Trophoblast cell (in vitro differentiated cells and primary cell): ENCODE data around the gene GINS2.

Experiments used
- DNase-seq, 2 donors: peaks; one replicate each; pipeline ENCODE4 v3.0.0-alpha.2; 2016
- H2AFZ ChIP-seq: 2 replicates; pipeline ENCODE4 v1.6.1; 2013; ENCODE audit warnings: low read length, moderate library complexity, mild to moderate bottlenecking; ENCODE audit not compliant: insufficient read depth, poor library complexity
- H2AK5ac ChIP-seq: 2 replicates; pipeline ENCODE4 v1.6.1; 2013; ENCODE audit warnings: mild to moderate bottlenecking, low read length
- H2BK120ac ChIP-seq: 2 replicates; pipeline ENCODE4 v1.6.1; 2013; ENCODE audit warnings: low read length, mild to moderate bottlenecking, moderate library complexity; ENCODE audit not compliant: insufficient read depth, poor library complexity
- H2BK12ac ChIP-seq: 2 replicates; pipeline ENCODE4 v1.6.1; 2013; ENCODE audit warnings: mild to moderate bottlenecking, low read length, moderate library complexity
- H2BK5ac ChIP-seq: 2 replicates; pipeline ENCODE4 v1.6.1; 2013; ENCODE audit warnings: low read length, low read depth, moderate library complexity, mild to moderate bottlenecking; ENCODE audit not compliant: poor library complexity
- H3K14ac ChIP-seq: 2 replicates; pipeline ENCODE4 v1.6.1; 2013; ENCODE audit warnings: mild to moderate bottlenecking, low read length
- H3K18ac ChIP-seq: 2 replicates; pipeline ENCODE4 v1.6.1; 2013; ENCODE audit warnings: mild to moderate bottlenecking, low read length
- H3K23ac ChIP-seq: 2 replicates; pipeline ENCODE4 v1.6.1; 2013; ENCODE audit warnings: low read length
- H3K27ac ChIP-seq: 2 replicates; pipeline ENCODE4 v1.5.1; 2013; ENCODE audit warnings: low read depth, mild to moderate bottlenecking, inconsistent platforms, low read length, moderate library complexity
- H3K27me3 ChIP-seq: 2 replicates; pipeline ENCODE4 v1.6.1; 2013; ENCODE audit warnings: inconsistent platforms, mild to moderate bottlenecking, low read length, moderate library complexity; ENCODE audit not compliant: insufficient read depth
- H3K36me3 ChIP-seq, 2 experiments: 1 replicate in 1 of 2; 2 replicates in 1 of 2; pipeline ENCODE4 v1.6.1; 2013; ENCODE audit warnings: low read length in 2 of 2, mild to moderate bottlenecking in 2 of 2, moderate library complexity in 1 of 2; ENCODE audit not compliant: insufficient read depth in 2 of 2, control insufficient read depth in 1 of 2
- H3K4ac ChIP-seq: 2 replicates; pipeline ENCODE4 v1.6.1; 2013; ENCODE audit warnings: low read depth, mild to moderate bottlenecking, low read length, moderate library complexity
- H3K4me1 ChIP-seq, 2 experiments: 1 replicate in 1 of 2; 2 replicates in 1 of 2; pipeline ENCODE4 v1.6.1; 2013; ENCODE audit warnings: low read length in 2 of 2, mild to moderate bottlenecking in 2 of 2, moderate library complexity in 1 of 2; ENCODE audit not compliant: insufficient read depth in 2 of 2, control insufficient read depth in 1 of 2
- H3K4me2 ChIP-seq: 2 replicates; pipeline ENCODE4 v1.6.1; 2013; ENCODE audit warnings: inconsistent platforms, mild to moderate bottlenecking, low read length, moderate library complexity
- H3K4me3 ChIP-seq: 2 replicates; pipeline ENCODE4 v1.5.1; 2013; ENCODE audit warnings: mild to moderate bottlenecking, low read depth, low read length, inconsistent platforms
- H3K79me1 ChIP-seq: one replicate; pipeline ENCODE4 v1.6.1; 2013; ENCODE audit warnings: low read length
- H3K79me2 ChIP-seq: 2 replicates; pipeline ENCODE4 v1.6.1; 2013; ENCODE audit warnings: low read length, mild to moderate bottlenecking; ENCODE audit not compliant: control insufficient read depth, insufficient read depth, poor library complexity
- H3K9ac ChIP-seq: 2 replicates; pipeline ENCODE4 v1.6.1; 2013; ENCODE audit warnings: mild to moderate bottlenecking, low read length
- H3K9me3 ChIP-seq: 2 replicates; pipeline ENCODE4 v1.6.1; 2013; ENCODE audit warnings: low read depth, mild to moderate bottlenecking, control low read depth, inconsistent platforms, low read length; ENCODE audit not compliant: insufficient read depth
- H4K12ac ChIP-seq: 2 replicates; pipeline ENCODE4 v1.6.1; 2013; ENCODE audit warnings: low read depth, mild to moderate bottlenecking, low read length, moderate library complexity
- H4K8ac ChIP-seq: 2 replicates; pipeline ENCODE4 v1.6.1; 2013; ENCODE audit warnings: low read depth, mild to moderate bottlenecking, low read length, moderate library complexity
- H4K91ac ChIP-seq: one replicate; pipeline ENCODE4 v1.6.1; 2013; ENCODE audit warnings: low read depth, mild to moderate bottlenecking, low read length, moderate library complexity
- WGBS: extraction: QIAGEN DNeasy Blood & Tissue Kit; methylation state at CpG from one replicate; pipeline ENCODE4 v1.1.7; 2013; ENCODE audit warnings: missing lambda C conversion rate; ENCODE audit not compliant: insufficient read length, insufficient coverage; ENCODE audit errors: extremely low coverage; 5-methylcytosine and 5-hydroxymethylcytosine counted together

The GINS2 gene

GRCh38 chr16:85695196-85696128, 6.7 kb upstream of the GINS2 start:
- no peak for DNase-seq
- no CpG with 5 or more reads among the region's 24 CpGs for WGBS
- H3K27me3 ChIP-seq = no peaks in the 10 kb centered on the region
- no peak overlapping the region for H2AK5ac ChIP-seq
- H2BK12ac ChIP-seq = no peak overlapping the region
- no peaks in the 10 kb centered on the region for H3K36me3 ChIP-seq
- H3K4me1 ChIP-seq = no peaks in the 10 kb centered on the region
- H3K4me3 ChIP-seq = no peak overlapping the region
- no peak overlapping the region for H2BK5ac ChIP-seq
- no peaks in the 10 kb centered on the region for H3K79me2 ChIP-seq
- no peak overlapping the region for H3K14ac ChIP-seq
- no peak overlapping the region for H4K12ac ChIP-seq
- no peak overlapping the region for H2BK120ac ChIP-seq
- peaks cover 2% of the 10 kb centered on the region for H3K9me3 ChIP-seq
- no peak overlapping the region for H4K91ac ChIP-seq
- no peak overlapping the region for H3K4me2 ChIP-seq
- H3K27ac ChIP-seq = no peak overlapping the region
- no peak overlapping the region for H3K9ac ChIP-seq
- H3K23ac ChIP-seq = no peak overlapping the region
- no peak overlapping the region for H3K18ac ChIP-seq
- H4K8ac ChIP-seq = no peak overlapping the region
- H3K79me1 ChIP-seq = no peaks in the 10 kb centered on the region
- H3K4ac ChIP-seq = no peak overlapping the region
- no peak overlapping the region for H2AFZ ChIP-seq

- Histone ChIP-seq H3K36me3 (no peaks in the 10 kb centered on the region), H3K79me1 (no peaks in the 10 kb centered on the region), H2BK120ac (no peak overlapping the region), H2AK5ac (no peak overlapping the region), H3K27me3 (no peaks in the 10 kb centered on the region), H3K9me3 (no peaks in the 10 kb centered on the region), H2AFZ (no peak overlapping the region), H4K12ac (no peak overlapping the region), H3K14ac (no peak overlapping the region), H3K4me1 (peaks cover 10% of the 10 kb centered on the region in 2 experiments), H3K18ac (no peak overlapping the region), H3K23ac (no peak overlapping the region), H4K91ac (no peak overlapping the region), H3K9ac (no peak overlapping the region), H3K27ac (no peak overlapping the region), H3K4me3 (no peak overlapping the region), H3K79me2 (peaks cover 5% of the 10 kb centered on the region), H2BK12ac (no peak overlapping the region), H4K8ac (no peak overlapping the region), H2BK5ac (no peak overlapping the region), H3K4ac (no peak overlapping the region), H3K4me2 (no peak overlapping the region)
- no CpG with 5 or more reads among the region's 7 CpGs for WGBS
- peak in 1 of 2 donors; percentile 24 for DNase-seq
Measured at GRCh38 chr16:85690469-85691064, 1.8 kb upstream of the GINS2 start.

- H2AFZ ChIP-seq = no peak overlapping the region
Measured at GRCh38 chr16:85689950-85690320, 1.2 kb upstream of the GINS2 start.

GRCh38 chr16:85689285-85689949, 663 bp upstream of the GINS2 start:
- Histone ChIP-seq H2BK120ac (no peak overlapping the region), H3K14ac (no peak overlapping the region), H3K4ac (no peak overlapping the region), H4K8ac (no peak overlapping the region), H3K4me1 (peaks cover 10% of the 10 kb centered on the region in 2 experiments), H2BK12ac (no peak overlapping the region), H3K9ac (no peak overlapping the region), H2AFZ (peak overlapping the region; percentile 84), H3K79me1 (no peaks in the 10 kb centered on the region), H2AK5ac (no peak overlapping the region), H3K27me3 (no peaks in the 10 kb centered on the region), H3K36me3 (no peaks in the 10 kb centered on the region), H4K91ac (no peak overlapping the region), H2BK5ac (no peak overlapping the region), H3K18ac (no peak overlapping the region), H3K4me3 (no peak overlapping the region), H3K27ac (no peak overlapping the region), H4K12ac (no peak overlapping the region), H3K4me2 (peak overlapping the region; percentile 70), H3K9me3 (no peaks in the 10 kb centered on the region), H3K79me2 (peaks cover 5% of the 10 kb centered on the region), H3K23ac (no peak overlapping the region)
- no peak for DNase-seq
- no CpG with 5 or more reads among the region's 27 CpGs for WGBS

More at GRCh38 chr16:85689950-85690320, 1.2 kb upstream of the GINS2 start:
- WGBS = no CpG with 5 or more reads among the region's 9 CpGs
- H3K23ac ChIP-seq = no peak overlapping the region
- H4K8ac ChIP-seq = no peak overlapping the region
- peaks cover 5% of the 10 kb centered on the region for H3K79me2 ChIP-seq
- no peak overlapping the region for H3K27ac ChIP-seq
- H3K9me3 ChIP-seq = no peaks in the 10 kb centered on the region
- no peak overlapping the region for H3K4me3 ChIP-seq
- no peak overlapping the region for H4K12ac ChIP-seq
- H3K27me3 ChIP-seq = no peaks in the 10 kb centered on the region
- no peak overlapping the region for H4K91ac ChIP-seq
- H3K18ac ChIP-seq = no peak overlapping the region
- H2BK120ac ChIP-seq = no peak overlapping the region
- no peaks in the 10 kb centered on the region for H3K79me1 ChIP-seq
- no peak overlapping the region for H3K14ac ChIP-seq
- no peak for DNase-seq
- H2BK5ac ChIP-seq = no peak overlapping the region
- H3K4ac ChIP-seq = no peak overlapping the region
- H2AK5ac ChIP-seq = no peak overlapping the region
- H3K4me1 ChIP-seq = peaks cover 10% of the 10 kb centered on the region in 2 experiments
- no peak overlapping the region for H3K4me2 ChIP-seq
- H3K36me3 ChIP-seq = no peaks in the 10 kb centered on the region
- no peak overlapping the region for H2BK12ac ChIP-seq
- no peak overlapping the region for H3K9ac ChIP-seq
